Esophagus muscularis mucosa (tissue), 4 donors: ENCODE data around the gene CPNE5. TPM values are rescaled to one million over a fixed set of nuclear protein-coding genes. Genes with fewer than 3 reads are reported as not detected.

ENCODE experiments used
- DNase-seq: peaks from one replicate; pipeline ENCODE4 v3.0.0-alpha.2; 2017; ENCODE audit errors: extremely low spot score
- H3K27ac ChIP-seq, 4 donors: fragments of 200-600 bp; sonication (generic); replicated peaks in 1 of 4; 1 replicate in 3 of 4; 2 replicates in 1 of 4; pipeline ENCODE4 v1.5.1; 2016 to 2019; ENCODE audit warnings: mild to moderate bottlenecking in 1 of 4
- H3K27me3 ChIP-seq, 4 donors: fragments of 200-600 bp; sonication (generic); one replicate each; pipeline versions ENCODE4 v1.5.1 to v1.6.0; 2016 to 2019
- H3K36me3 ChIP-seq, 4 donors: fragments of 200-600 bp; sonication (generic); one replicate each; pipeline ENCODE4 v1.5.1; 2016 to 2019
- H3K4me1 ChIP-seq, 4 donors: fragments of 200-600 bp; sonication (generic); one replicate each; pipeline ENCODE4 v1.5.1; 2016 to 2019
- H3K4me3 ChIP-seq, 4 donors: fragments of 200-600 bp; sonication (generic); 1 replicate in 2 of 4; 2 replicates in 2 of 4; pipeline ENCODE4 v1.5.1; 2016 to 2019; ENCODE audit warnings: mild to moderate bottlenecking in 4 of 4, moderate library complexity in 1 of 4
- H3K9me3 ChIP-seq, 4 donors: fragments of 200-600 bp; sonication (generic); 1 replicate in 3 of 4; 2 replicates in 1 of 4; pipeline ENCODE4 v1.5.1; 2016 to 2019
- CTCF ChIP-seq, 3 experiments: fragments of 200-600 bp in 2 of 3; fragments of 450-650 bp in 1 of 3; sonication (generic) in 2 of 3; IDR thresholded peaks; one replicate each; pipeline ENCODE4 v1.5.1; 2017 to 2019; ENCODE audit warnings: antibody characterized with exemption in 3 of 3, mild to moderate bottlenecking in 2 of 3, moderate library complexity in 1 of 3
- EP300 ChIP-seq: sonication (generic); formaldehyde crosslinking; IDR thresholded peaks from one replicate; pipeline ENCODE4 v1.6.1; 2017; ENCODE audit warnings: antibody characterized with exemption
- POLR2A ChIP-seq: fragments of 450-650 bp; IDR thresholded peaks from one replicate; pipeline ENCODE4 v1.6.1; 2017; ENCODE audit warnings: antibody characterized with exemption, moderate library complexity, mild to moderate bottlenecking, low read depth
- POLR2AphosphoS5 ChIP-seq, 2 donors: sonication (generic); formaldehyde crosslinking; IDR thresholded peaks; one replicate each; pipeline ENCODE4 v1.6.1; 2017; ENCODE audit warnings: antibody characterized with exemption in 2 of 2
- WGBS: methylation state at CpG from one replicate; pipeline ENCODE4 v1.1.5; 2018; 5-methylcytosine and 5-hydroxymethylcytosine counted together
- intact Hi-C: fragments of 100-400 bp; cut with DNase I; formaldehyde crosslinking; loops from one replicate; pipeline ENCODE4 v1.15.1; 2023
- total RNA-seq, 4 donors: library from RNA; depleted of rRNA; stranded (reverse); fragments of >200 nt; gene quantifications; one replicate each; pipeline versions ENCODE4 v1.1.0 to v1.2.1, GENCODE V29; 2016

CPNE5 gene
- total RNA-seq, 4 donors from 2014 or later, result 2.1 to 4.6 (median 2.6) TPM

DNA sequence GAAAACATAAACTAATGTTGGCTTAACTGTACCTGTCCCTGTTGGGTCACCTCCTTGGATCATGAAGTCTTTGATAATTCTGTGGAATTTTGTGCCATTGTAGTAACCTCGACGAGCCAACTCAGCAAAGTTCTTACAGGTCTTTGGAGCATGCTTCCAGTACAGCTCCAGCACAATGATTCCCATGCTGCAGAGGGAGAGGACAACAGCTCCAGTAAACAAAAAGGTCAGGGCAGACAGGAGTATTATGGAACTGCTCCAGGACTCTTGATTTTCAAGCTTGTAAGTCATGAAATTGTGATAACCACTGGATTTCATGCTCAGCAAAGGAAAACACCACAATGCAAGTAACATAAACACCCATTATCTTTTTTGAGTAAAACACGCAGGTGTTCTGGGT, 32.4 kb upstream of the CPNE5 start:
- Histone ChIP-seq H3K36me3 (peaks cover 0 to 32% (median 5%) of the 10 kb centered on the region in 4 donors), H3K4me1 (peaks cover 16 to 20% (median 16%) of the 10 kb centered on the region in 4 donors), H3K27ac (no peak overlapping the region), H3K27me3 (no peaks in the 10 kb centered on the region), H3K4me3 (no peak overlapping the region), H3K9me3 (no peaks in the 10 kb centered on the region)
- WGBS, result 94% methylated on average over 3 of the region's 3 CpGs
- intact Hi-C loops, result no loop called here
- no peak for TF ChIP-seq POLR2AphosphoS5 (IDR thresholded peaks at IDR 0.05)
- TF ChIP-seq POLR2A, result no peak
- no peak for TF ChIP-seq CTCF (IDR thresholded peaks at IDR 0.05)
- no peak for TF ChIP-seq EP300
- no peak for DNase-seq

DNA sequence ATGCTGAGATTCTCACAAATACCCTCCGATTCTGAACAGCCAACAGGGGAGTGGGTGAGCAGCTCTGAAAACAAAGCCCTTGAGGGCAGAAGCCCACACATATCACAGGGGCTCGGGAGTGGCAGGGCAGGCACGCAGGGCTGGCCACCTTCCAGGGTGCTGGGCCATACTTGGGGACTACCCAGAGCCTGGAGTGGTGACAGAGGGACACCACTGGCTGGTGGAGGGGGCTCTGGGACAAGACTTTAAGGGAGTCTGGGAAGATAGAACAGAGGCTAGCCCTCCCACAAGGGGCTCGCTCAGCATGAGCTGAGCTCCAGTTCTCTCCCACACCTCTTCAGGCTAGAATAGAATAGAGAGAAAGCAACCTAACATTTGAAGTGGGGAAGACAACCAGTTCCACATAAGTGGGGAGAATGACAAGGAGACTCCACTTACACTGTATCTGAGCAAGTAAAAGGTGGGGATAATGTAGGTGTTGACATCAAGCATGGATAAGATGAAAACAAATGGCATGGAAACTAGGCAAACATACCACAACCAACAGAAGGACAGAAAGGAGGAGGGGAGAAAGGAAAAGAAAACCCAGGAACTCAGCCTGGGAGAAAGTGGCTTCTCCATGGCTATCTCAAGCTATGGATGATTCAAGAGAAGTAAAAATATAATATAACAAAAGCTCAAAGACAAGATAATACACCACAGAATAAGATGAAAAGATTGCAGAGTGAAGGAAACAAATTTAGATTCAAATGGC, 28.4 kb upstream of the CPNE5 start:
- Histone ChIP-seq H3K4me1 (peaks cover 0 to 9% (median 0%) of the 10 kb centered on the region in 4 donors), H3K27ac (no peak overlapping the region)
- TF ChIP-seq EP300 (no peak), POLR2A (no peak), CTCF (IDR thresholded peaks at IDR 0.05) (no peak), POLR2AphosphoS5 (IDR thresholded peaks at IDR 0.05) (no peak)

GRCh38 chr6:36865835-36866234, 26.6 kb upstream of the CPNE5 start:
- TF ChIP-seq POLR2A (no peak), POLR2AphosphoS5 (IDR thresholded peaks at IDR 0.05) (no peak), CTCF (IDR thresholded peaks at IDR 0.05) (no peak), EP300 (no peak)
- no peak overlapping the region for H3K4me3 ChIP-seq
- H3K36me3 ChIP-seq, result peaks cover 0 to 46% (median 8%) of the 10 kb centered on the region in 4 donors
- no peak overlapping the region for H3K27ac ChIP-seq
- WGBS, result 73% methylated on average over 2 of the region's 2 CpGs
- no peaks in the 10 kb centered on the region for H3K9me3 ChIP-seq
- no peaks in the 10 kb centered on the region for H3K27me3 ChIP-seq
- no peak for DNase-seq
- intact Hi-C loops, result no loop called here
- H3K4me1 ChIP-seq, result peaks cover 0 to 7% (median 0%) of the 10 kb centered on the region in 4 donors

More for the DNA sequence above, 28.4 kb upstream of the CPNE5 start:
- no peak for DNase-seq
- H3K36me3 ChIP-seq, result peaks cover 0 to 49% (median 6%) of the 10 kb centered on the region in 4 donors
- WGBS, result 78% methylated on average over 4 of the region's 4 CpGs
- H3K4me3 ChIP-seq, result no peak overlapping the region
- H3K27me3 ChIP-seq, result no peaks in the 10 kb centered on the region
- intact Hi-C loops, result no loop called here
- H3K9me3 ChIP-seq, result no peaks in the 10 kb centered on the region

DNA sequence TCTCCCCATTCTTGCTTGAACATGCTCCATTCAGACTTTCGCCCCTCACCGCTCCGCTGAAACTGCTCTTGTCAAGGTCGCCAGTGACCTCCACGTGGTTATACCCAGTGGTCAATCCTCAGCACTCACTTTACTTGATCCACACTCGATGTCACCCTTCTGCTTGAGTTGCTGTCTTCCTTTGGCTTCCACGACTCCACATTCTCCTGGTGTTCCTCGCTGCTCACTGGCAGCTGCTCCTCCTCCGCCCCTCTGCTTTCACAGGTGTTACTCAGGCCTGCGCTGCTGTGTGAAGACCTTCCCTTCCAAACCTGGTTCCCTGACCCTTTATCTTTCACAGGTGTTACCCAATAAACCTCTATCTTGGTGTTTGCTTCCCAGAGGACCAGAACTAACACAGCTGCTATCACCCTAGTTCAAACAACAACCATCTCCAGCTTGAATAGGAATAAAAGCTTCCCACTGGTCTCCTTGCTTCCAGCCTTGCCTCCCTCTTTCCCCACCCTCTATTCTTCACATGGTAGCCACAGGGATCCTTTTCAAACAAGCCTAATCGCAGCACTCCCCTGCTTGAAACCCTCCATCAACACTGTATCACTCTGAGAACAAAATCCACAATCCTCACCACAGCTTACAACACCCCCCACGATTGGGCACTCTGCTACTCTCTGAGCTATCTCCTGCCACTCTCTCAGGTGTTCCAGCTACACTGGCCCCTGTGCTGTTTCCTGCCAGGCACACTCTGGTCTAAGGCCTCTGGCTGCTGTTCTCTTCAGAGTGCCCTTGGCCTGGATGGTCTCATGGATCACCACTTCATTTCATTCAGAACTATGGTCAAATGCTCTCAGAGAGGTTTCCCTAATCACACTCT, 24.7 kb upstream of the CPNE5 start:
- H3K36me3 ChIP-seq, result peaks cover 0 to 33% (median 4%) of the 10 kb centered on the region in 4 donors
- H3K27ac ChIP-seq, result no peak overlapping the region
- DNase-seq, result no peak
- peaks cover 4 to 10% (median 8%) of the 10 kb centered on the region in 4 donors for H3K4me1 ChIP-seq
- WGBS, result 91% methylated on average over 12 of the region's 12 CpGs
- intact Hi-C loops, result no loop called here
- no peaks in the 10 kb centered on the region for H3K27me3 ChIP-seq
- no peaks in the 10 kb centered on the region for H3K9me3 ChIP-seq
- TF ChIP-seq POLR2A (no peak), CTCF (IDR thresholded peaks at IDR 0.05) (no peak), POLR2AphosphoS5 (IDR thresholded peaks at IDR 0.05) (no peak)
- no peak overlapping the region for H3K4me3 ChIP-seq
